Peyer's patch (tissue), 4 donors: ENCODE data around the gene SLCO3A1.

Experiments
- CTCF ChIP-seq, 6 experiments: fragments of 450-650 bp in 4 of 6; fragments of 200-600 bp in 2 of 6; sonication (generic) in 1 of 6; IDR thresholded peaks; one replicate each; pipeline ENCODE4 v1.5.1; 2017 to 2019; ENCODE audit warnings: antibody characterized with exemption in 6 of 6, mild to moderate bottlenecking in 3 of 6, moderate library complexity in 1 of 6
- POLR2A ChIP-seq, 2 donors: fragments of 450-650 bp; IDR thresholded peaks; one replicate each; pipeline ENCODE4 v1.5.1; 2017; ENCODE audit warnings: antibody characterized with exemption in 2 of 2, mild to moderate bottlenecking in 2 of 2, moderate library complexity in 2 of 2

DNA sequence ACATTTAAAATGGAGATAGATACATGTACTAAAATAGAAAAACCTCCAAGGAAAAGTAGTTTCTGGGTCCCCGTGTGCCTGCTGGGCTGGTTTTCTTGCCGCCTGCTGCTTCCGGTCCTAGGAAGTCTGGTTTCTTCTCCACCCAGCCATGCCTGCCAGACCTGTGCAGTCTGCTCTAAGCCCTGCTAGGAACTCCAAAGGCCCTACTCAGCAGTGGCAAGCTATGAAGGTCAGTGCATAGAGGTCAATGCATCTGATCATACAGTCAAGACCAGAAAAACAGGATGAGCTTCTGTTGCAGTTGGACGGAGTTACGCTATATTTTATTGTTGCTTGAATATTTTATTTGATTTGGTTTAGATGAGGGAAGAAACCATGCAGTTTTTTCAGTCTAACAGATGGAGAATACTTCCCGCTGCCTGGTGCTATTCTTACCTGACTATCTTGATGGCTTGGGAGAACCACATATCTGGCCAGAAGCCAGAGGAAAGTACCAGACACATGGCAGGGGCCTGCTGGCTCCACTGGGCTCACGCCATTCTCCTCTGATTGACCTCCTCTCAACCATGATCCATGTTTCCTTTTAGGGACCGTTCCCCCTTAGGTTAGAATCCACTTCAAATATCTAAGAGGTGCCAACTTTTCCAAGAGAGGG, 313.4 kb downstream of the SLCO3A1 start:
- TF ChIP-seq CTCF (IDR thresholded peaks at IDR 0.05) (no peak), POLR2A (IDR thresholded peaks at IDR 0.05) (no peak)
